Left ventricle myocardium inferior (tissue), 1 donor: ENCODE results near the gene CUTC. TPM values are rescaled to one million over a fixed set of nuclear protein-coding genes. Genes with fewer than 3 reads are reported as not detected.

Experiments
- DNase-seq: peaks from one replicate; pipeline ENCODE4 v3.0.0-alpha.2; 2020
- H3K27ac ChIP-seq: fragments of 200-600 bp; replicated peaks from 2 replicates; pipeline ENCODE4 v1.8.0; 2021
- H3K27me3 ChIP-seq: fragments of 200-600 bp; 2 replicates; pipeline ENCODE4 v1.8.0; 2021; ENCODE audit warnings: low read depth
- H3K36me3 ChIP-seq: fragments of 200-600 bp; 2 replicates; pipeline ENCODE4 v1.8.0; 2021
- H3K4me1 ChIP-seq: fragments of 200-600 bp; 2 replicates; pipeline ENCODE4 v1.8.0; 2021
- H3K4me3 ChIP-seq: fragments of 200-600 bp; 2 replicates; pipeline ENCODE4 v1.8.0; 2021; ENCODE audit warnings: mild to moderate bottlenecking, moderate library complexity
- H3K9me3 ChIP-seq: fragments of 200-600 bp; replicated peaks from 2 replicates; pipeline ENCODE4 v1.8.0; 2021
- CTCF ChIP-seq: fragments of 200-600 bp; IDR thresholded peaks from 2 replicates; pipeline ENCODE4 v1.8.0; 2021; ENCODE audit warnings: antibody characterized with exemption, mild to moderate bottlenecking, borderline replicate concordance
- intact Hi-C: fragments of 100-400 bp; cut with micrococcal nuclease; formaldehyde crosslinking; loops from one replicate; pipeline ENCODE4 v1.11.0; 2022
- long read RNA-seq: library from polyadenylated mRNA; unstranded; transcript quantifications from one replicate; pipeline ENCODE4 v2.0.0, GENCODE V29; 2021
- total RNA-seq: library from RNA; stranded (reverse); fragmentation: NEBNext Ultra II Directional; extraction: Animal tissue kit (Norgen Biotek cat#: 25700); gene quantifications from one replicate; pipeline ENCODE4 v1.2.1, GENCODE V29; 2021
- donor health status: DM: no; HTN: yes; CAD: no; lungs with severe emphysema.

The CUTC gene, protein sequence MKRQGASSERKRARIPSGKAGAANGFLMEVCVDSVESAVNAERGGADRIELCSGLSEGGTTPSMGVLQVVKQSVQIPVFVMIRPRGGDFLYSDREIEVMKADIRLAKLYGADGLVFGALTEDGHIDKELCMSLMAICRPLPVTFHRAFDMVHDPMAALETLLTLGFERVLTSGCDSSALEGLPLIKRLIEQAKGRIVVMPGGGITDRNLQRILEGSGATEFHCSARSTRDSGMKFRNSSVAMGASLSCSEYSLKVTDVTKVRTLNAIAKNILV
- 41.0 TPM for total RNA-seq
- long read RNA-seq, transcript CUTC-202 (9 exons, 1,346 nt), result major isoform, 41 of 55 reads
- long read RNA-seq, partial matches to known transcripts, result 3 of 55 reads
- long read RNA-seq, other reads (novel, unspliced or antisense), result 10 of 55 reads

- Histone ChIP-seq H3K4me1 (peaks cover 52% of the 10 kb centered on the region), H3K4me3 (peak within 1 kb of the TSS; percentile 94), H3K9me3 (no peaks in the 10 kb centered on the region), H3K27ac (peak within 1 kb of the TSS; percentile 97), H3K27me3 (no peaks in the 10 kb centered on the region), H3K36me3 (peaks cover 32% of the 10 kb centered on the region)
- TF ChIP-seq CTCF, result peak; percentile 31
- intact Hi-C loops, result no loop called here
- DNase-seq, result peak; percentile 97
Measured at GRCh38 chr10:99732033-99732842, at the start of gene CUTC, which contains the start of gene COX15. CUTC (plus strand) TSS chr10:99732234; CDS start chr10:99732349, 115 bp downstream. COX15 (minus strand) TSS chr10:99732127; CDS start chr10:99732049, 78 bp downstream.

DNA sequence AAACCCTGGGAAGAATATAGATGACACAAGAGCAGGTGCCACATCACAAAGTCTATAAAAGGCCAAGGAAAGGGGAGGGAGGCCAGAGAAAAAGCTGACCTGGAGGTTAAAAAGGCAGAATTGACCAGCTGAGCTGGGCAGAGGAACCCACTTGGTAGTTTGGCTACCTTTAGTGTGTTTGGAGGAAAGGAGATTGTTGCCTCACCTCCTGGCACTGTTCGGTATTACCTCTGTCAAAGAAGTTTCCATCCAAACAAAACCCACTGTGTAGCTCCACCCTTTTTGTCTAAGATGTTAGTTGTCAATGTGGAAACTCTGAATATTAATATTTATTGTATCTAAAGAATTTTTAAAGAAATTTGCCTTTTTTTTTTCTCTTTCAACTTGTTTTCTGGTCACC, 49.3 kb upstream of the CUTC start:
- Histone ChIP-seq H3K27ac (no peak overlapping the region), H3K4me3 (no peak overlapping the region), H3K36me3 (peaks cover 35% of the 10 kb centered on the region), H3K27me3 (no peaks in the 10 kb centered on the region), H3K4me1 (peaks cover 8% of the 10 kb centered on the region), H3K9me3 (no peaks in the 10 kb centered on the region)
- TF ChIP-seq CTCF, result no peak
- no peak for DNase-seq
- intact Hi-C loops, result no loop called here

DNA sequence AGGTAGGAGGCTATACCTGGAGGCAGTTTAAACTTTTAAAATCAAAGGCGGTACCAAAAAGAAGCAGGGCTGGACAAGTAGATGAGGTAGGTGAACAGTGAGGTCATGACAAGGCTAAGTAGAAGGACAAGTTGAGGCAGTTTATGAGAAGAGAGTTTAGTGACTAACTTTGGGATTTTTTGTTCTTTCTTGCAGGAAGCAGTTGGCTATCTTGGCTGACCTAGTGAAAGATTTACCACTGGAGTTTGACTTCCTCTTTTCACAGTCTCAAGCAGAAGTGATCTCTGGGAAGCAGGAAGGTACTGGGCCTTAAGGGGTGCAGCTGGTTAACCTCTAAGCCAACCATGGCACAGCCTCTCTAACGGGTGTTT, 46.5 kb upstream of the CUTC start:
- Histone ChIP-seq H3K9me3 (no peaks in the 10 kb centered on the region), H3K27ac (no peak overlapping the region), H3K4me1 (peaks cover 8% of the 10 kb centered on the region), H3K36me3 (peaks cover 21% of the 10 kb centered on the region), H3K27me3 (no peaks in the 10 kb centered on the region), H3K4me3 (no peak overlapping the region)
- TF ChIP-seq CTCF, result no peak
- DNase-seq, result no peak
- intact Hi-C loops, result no loop called here

GRCh38 chr10:99689461-99689860, 42.6 kb upstream of the CUTC start:
- Histone ChIP-seq H3K9me3 (no peaks in the 10 kb centered on the region), H3K27me3 (no peaks in the 10 kb centered on the region), H3K27ac (no peak overlapping the region), H3K36me3 (peaks cover 30% of the 10 kb centered on the region), H3K4me3 (no peak overlapping the region), H3K4me1 (no peaks in the 10 kb centered on the region)
- no peak for TF ChIP-seq CTCF
- intact Hi-C loops, result no loop called here
- DNase-seq, result no peak

GRCh38 chr10:99693933-99694583, 38.0 kb upstream of the CUTC start:
- intact Hi-C loops, result no loop called here
- Histone ChIP-seq H3K9me3 (no peaks in the 10 kb centered on the region), H3K4me3 (no peak overlapping the region), H3K36me3 (peaks cover 59% of the 10 kb centered on the region), H3K27ac (no peak overlapping the region), H3K27me3 (no peaks in the 10 kb centered on the region), H3K4me1 (no peaks in the 10 kb centered on the region)
- DNase-seq, result no peak
- no peak for TF ChIP-seq CTCF
